ENCODE data around the gene FABP6.
"Not testable (repeated sequence)": the region's sequence is repeated elsewhere in the genome, so short reads cannot be mapped to it uniquely, and the experiment has no call there.

FABP6 gene

GRCh38 chr5:160237571-160238093, 8.3 kb downstream of the FABP6 start:
- Histone ChIP-seq H3K4me3 (no peak overlapping the region), H3K27ac (no peak overlapping the region)
- DNase-seq (ENCODE audit: low spot score) = no peak
- TF ChIP-seq, protein P1, sequence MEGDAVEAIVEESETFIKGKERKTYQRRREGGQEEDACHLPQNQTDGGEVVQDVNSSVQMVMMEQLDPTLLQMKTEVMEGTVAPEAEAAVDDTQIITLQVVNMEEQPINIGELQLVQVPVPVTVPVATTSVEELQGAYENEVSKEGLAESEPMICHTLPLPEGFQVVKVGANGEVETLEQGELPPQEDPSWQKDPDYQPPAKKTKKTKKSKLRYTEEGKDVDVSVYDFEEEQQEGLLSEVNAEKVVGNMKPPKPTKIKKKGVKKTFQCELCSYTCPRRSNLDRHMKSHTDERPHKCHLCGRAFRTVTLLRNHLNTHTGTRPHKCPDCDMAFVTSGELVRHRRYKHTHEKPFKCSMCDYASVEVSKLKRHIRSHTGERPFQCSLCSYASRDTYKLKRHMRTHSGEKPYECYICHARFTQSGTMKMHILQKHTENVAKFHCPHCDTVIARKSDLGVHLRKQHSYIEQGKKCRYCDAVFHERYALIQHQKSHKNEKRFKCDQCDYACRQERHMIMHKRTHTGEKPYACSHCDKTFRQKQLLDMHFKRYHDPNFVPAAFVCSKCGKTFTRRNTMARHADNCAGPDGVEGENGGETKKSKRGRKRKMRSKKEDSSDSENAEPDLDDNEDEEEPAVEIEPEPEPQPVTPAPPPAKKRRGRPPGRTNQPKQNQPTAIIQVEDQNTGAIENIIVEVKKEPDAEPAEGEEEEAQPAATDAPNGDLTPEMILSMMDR (IDR thresholded peaks at IDR 0.05) = no peak

DNA sequence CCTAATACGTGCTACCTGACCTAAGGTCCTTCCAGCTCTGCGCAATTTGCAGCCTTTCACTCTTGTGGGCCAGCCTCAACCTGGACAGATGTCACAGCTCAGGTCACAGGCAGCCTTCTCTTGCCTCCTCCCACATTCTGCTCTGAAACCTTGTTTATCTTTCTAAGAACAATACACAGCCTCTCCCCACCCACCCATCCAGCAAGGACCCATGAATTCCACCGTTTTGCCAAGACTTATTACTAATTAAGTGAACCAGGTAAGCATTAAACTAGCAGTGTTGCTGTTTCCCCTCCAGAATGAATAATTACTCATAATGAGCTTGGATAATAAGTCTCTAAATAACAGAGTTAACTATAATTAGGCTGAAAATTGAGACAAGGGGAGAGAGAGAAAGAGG, 11.0 kb downstream of the FABP6 start:
- Histone ChIP-seq H3K27ac (no peak overlapping the region), H3K4me3 (no peak overlapping the region)
- TF ChIP-seq, protein P1 (IDR thresholded peaks at IDR 0.05) = no peak
- DNase-seq (ENCODE audit: low spot score) = no peak

DNA sequence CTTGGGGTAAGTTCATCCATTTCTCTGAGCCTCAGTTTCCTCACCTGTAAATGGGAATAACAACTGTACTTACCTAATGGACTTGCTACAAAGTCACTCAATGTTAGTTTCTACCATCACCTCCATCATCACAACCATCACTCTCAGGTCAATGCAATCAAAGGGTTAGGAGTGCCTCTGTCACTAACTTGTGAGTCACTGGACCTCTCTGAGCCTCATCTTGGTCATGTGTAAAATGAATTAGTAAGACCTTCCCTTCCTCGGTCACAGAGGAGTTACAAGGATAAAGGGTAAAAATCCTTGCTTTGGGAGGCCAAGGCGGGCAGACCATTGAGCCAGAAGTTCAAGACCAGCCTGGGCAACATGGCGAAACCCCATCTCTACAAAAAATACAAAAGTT, 12.8 kb downstream of the FABP6 start:
- TF ChIP-seq, protein P1 (IDR thresholded peaks at IDR 0.05) = no peak
- H3K4me3 ChIP-seq = no peak overlapping the region
- no peak for DNase-seq (ENCODE audit: low spot score)
- no peak overlapping the region for H3K27ac ChIP-seq

- Histone ChIP-seq H3K27ac (no peak overlapping the region), H3K4me3 (no peak overlapping the region)
- no peak for DNase-seq (ENCODE audit: low spot score)
- TF ChIP-seq, protein P1 (IDR thresholded peaks at IDR 0.05) = no peak
Observed at GRCh38 chr5:160245506-160246086, 16.3 kb downstream of the FABP6 start.

GRCh38 chr5:160249570-160249969, 20.3 kb downstream of the FABP6 start:
- not testable (repeated sequence) for DNase-seq (ENCODE audit: low spot score); H3K27ac ChIP-seq; H3K4me3 ChIP-seq

DNA sequence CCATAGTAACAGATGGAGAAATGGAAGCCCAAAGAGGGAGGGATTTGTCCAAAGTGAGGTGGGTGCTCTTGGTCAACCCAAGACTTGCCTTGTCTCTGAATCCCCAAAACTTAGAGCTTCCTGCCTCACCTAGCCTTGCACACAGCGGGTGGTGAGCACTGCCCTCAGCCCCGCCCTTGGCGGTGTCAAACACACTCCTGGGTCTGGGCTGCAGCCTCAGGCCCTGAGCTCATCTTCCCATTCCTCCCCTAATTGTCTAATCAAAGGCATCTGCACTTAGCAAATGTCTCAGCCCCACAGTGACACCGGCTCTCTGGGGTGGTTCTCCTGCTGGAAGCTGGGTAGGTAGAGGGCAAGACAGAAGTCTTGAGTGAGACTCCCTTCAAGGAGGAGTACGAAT, 20.9 kb downstream of the FABP6 start:
- TF ChIP-seq, protein P1 (IDR thresholded peaks at IDR 0.05) = no peak
- no peak for DNase-seq (ENCODE audit: low spot score)
- H3K27ac ChIP-seq = no peak overlapping the region
- H3K4me3 ChIP-seq = no peak overlapping the region

DNA sequence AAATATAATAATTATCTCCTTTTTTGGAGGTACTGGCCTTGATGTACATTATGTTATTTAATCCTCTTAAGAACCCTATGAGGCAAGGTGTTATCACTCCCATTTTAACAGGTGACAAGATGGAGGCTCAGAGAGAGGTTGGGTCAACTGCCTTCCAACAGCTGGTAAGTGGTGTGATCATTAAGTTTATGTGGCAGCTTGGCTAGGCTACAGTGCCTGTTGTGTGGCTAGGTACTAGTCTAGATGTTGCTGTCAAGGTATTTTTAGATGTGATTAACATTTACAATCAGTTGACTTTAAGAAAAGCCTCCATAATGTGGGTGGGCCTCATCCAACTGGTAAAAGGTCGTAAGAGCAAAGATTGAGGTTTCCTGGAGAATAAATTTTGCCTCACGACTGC, 21.5 kb downstream of the FABP6 start:
- no peak overlapping the region for H3K4me3 ChIP-seq
- TF ChIP-seq, protein P1 (IDR thresholded peaks at IDR 0.05) = no peak
- DNase-seq (ENCODE audit: low spot score) = no peak
- H3K27ac ChIP-seq = no peak overlapping the region
